H1 (cell line): ENCODE results near the gene AKAP8. TPM values are rescaled to one million over a fixed set of nuclear protein-coding genes. Genes with fewer than 3 reads are reported as not detected.

Source experiments
- BRCA1 ChIP-seq: IDR thresholded peaks from 2 replicates; pipeline ENCODE4 v1.6.1; 2012; ENCODE audit warnings: low read depth, low read length, improper control_type of control experiment
- CEBPB ChIP-seq: IDR thresholded peaks from 2 replicates; pipeline ENCODE4 v1.6.1; 2012; ENCODE audit warnings: low read depth, low read length
- FOSL1 ChIP-seq: IDR thresholded peaks from 2 replicates; pipeline ENCODE4 v1.6.1; 2011; ENCODE audit warnings: mild to moderate bottlenecking, low read depth, low read length, moderate library complexity; ENCODE audit not compliant: insufficient read depth
- JUND ChIP-seq: IDR thresholded peaks from 2 replicates; pipeline ENCODE4 v1.6.1; 2011; ENCODE audit warnings: mild to moderate bottlenecking, improper control_type of control experiment, low read length
- PHF8 ChIP-seq: fragments of 200-600 bp; sonication (generic); conservative IDR thresholded peaks from 2 replicates; pipeline ENCODE4 v1.7.1; 2012; ENCODE audit warnings: low read depth, mild to moderate bottlenecking, inconsistent platforms, low read length, moderate library complexity
- SAP30 ChIP-seq: fragments of 300-600 bp; sonication (generic); IDR thresholded peaks from 2 replicates; pipeline ENCODE4 v1.7.1; 2012; ENCODE audit warnings: low read length, moderate library complexity, mild to moderate bottlenecking, inconsistent platforms; ENCODE audit not compliant: insufficient read depth, insufficient replicate concordance
- SIRT6 ChIP-seq: IDR thresholded peaks from one replicate; pipeline ENCODE4 v1.7.1; 2012; ENCODE audit warnings: low read length, inconsistent platforms
- SP1 ChIP-seq: IDR thresholded peaks from 2 replicates; pipeline ENCODE4 v1.6.1; 2011; ENCODE audit warnings: low read depth, low read length
- SP4 ChIP-seq: IDR thresholded peaks from 2 replicates; pipeline ENCODE4 v1.6.1; 2012; ENCODE audit warnings: low read length, inconsistent platforms
- SUZ12 ChIP-seq: fragments of 200-600 bp; sonication (generic); IDR thresholded peaks from 2 replicates; pipeline ENCODE4 v1.6.1; 2012; ENCODE audit warnings: mild to moderate bottlenecking, inconsistent platforms, low read length, moderate library complexity, mixed read lengths
- TBP ChIP-seq: IDR thresholded peaks from 2 replicates; pipeline ENCODE4 v1.6.1; 2011; ENCODE audit warnings: low read depth, low read length, improper control_type of control experiment
- polyA plus RNA-seq, 7 experiments: library from polyadenylated mRNA; depleted of rRNA in 3 of 7; stranded (reverse) in 5 of 7; unstranded in 2 of 7; fragments of >200 nt in 5 of 7; fragments of 200-250 nt in 2 of 7; gene quantifications; 1 replicate in 5 of 7; 2 replicates in 1 of 7; 4 replicates in 1 of 7; pipeline versions ENCODE4 v1.2.1 to v1.2.3, GENCODE V29; 2011 to 2013; ENCODE audit warnings: missing spikeins in 2 of 7, mixed read lengths in 2 of 7
- total RNA-seq: library from RNA; stranded (reverse); fragmentation: NEBNext Ultra II Directional; extraction: Animal tissue kit (Norgen Biotek cat#: 25700); gene quantifications from 2 replicates; pipeline ENCODE4 v1.2.1, GENCODE V29; 2021
- TF ChIP-seq, protein P1 (sequence below): fragments of 300-600 bp; sonication (generic); IDR thresholded peaks from 2 replicates; pipeline ENCODE4 v1.7.1; 2012; ENCODE audit warnings: low read length, moderate library complexity, mild to moderate bottlenecking, inconsistent platforms; ENCODE audit not compliant: insufficient replicate concordance

AKAP8 gene
- total and polyA plus RNA-seq, 2 of the 8 experiments (the other 6 are each of a cell fraction or from before 2014, with no cell fraction given) = 17.0 to 41.0 TPM

DNA sequence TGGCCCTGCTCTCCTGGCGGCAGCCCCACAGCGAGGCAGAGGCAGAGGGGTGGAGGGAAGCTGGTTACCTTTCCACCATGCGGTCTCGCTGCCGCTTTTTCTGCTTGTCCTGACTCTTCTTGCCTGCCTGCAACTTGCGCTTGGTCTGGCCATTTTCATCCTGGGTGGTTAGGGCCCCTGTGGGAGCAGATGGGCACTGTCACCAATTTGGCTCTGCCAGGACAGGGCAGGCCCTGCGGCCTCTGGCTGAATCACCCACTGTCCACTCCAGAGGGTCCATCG is 19.6 kb upstream of the AKAP8 start (continued):
- TF ChIP-seq, protein P1, sequence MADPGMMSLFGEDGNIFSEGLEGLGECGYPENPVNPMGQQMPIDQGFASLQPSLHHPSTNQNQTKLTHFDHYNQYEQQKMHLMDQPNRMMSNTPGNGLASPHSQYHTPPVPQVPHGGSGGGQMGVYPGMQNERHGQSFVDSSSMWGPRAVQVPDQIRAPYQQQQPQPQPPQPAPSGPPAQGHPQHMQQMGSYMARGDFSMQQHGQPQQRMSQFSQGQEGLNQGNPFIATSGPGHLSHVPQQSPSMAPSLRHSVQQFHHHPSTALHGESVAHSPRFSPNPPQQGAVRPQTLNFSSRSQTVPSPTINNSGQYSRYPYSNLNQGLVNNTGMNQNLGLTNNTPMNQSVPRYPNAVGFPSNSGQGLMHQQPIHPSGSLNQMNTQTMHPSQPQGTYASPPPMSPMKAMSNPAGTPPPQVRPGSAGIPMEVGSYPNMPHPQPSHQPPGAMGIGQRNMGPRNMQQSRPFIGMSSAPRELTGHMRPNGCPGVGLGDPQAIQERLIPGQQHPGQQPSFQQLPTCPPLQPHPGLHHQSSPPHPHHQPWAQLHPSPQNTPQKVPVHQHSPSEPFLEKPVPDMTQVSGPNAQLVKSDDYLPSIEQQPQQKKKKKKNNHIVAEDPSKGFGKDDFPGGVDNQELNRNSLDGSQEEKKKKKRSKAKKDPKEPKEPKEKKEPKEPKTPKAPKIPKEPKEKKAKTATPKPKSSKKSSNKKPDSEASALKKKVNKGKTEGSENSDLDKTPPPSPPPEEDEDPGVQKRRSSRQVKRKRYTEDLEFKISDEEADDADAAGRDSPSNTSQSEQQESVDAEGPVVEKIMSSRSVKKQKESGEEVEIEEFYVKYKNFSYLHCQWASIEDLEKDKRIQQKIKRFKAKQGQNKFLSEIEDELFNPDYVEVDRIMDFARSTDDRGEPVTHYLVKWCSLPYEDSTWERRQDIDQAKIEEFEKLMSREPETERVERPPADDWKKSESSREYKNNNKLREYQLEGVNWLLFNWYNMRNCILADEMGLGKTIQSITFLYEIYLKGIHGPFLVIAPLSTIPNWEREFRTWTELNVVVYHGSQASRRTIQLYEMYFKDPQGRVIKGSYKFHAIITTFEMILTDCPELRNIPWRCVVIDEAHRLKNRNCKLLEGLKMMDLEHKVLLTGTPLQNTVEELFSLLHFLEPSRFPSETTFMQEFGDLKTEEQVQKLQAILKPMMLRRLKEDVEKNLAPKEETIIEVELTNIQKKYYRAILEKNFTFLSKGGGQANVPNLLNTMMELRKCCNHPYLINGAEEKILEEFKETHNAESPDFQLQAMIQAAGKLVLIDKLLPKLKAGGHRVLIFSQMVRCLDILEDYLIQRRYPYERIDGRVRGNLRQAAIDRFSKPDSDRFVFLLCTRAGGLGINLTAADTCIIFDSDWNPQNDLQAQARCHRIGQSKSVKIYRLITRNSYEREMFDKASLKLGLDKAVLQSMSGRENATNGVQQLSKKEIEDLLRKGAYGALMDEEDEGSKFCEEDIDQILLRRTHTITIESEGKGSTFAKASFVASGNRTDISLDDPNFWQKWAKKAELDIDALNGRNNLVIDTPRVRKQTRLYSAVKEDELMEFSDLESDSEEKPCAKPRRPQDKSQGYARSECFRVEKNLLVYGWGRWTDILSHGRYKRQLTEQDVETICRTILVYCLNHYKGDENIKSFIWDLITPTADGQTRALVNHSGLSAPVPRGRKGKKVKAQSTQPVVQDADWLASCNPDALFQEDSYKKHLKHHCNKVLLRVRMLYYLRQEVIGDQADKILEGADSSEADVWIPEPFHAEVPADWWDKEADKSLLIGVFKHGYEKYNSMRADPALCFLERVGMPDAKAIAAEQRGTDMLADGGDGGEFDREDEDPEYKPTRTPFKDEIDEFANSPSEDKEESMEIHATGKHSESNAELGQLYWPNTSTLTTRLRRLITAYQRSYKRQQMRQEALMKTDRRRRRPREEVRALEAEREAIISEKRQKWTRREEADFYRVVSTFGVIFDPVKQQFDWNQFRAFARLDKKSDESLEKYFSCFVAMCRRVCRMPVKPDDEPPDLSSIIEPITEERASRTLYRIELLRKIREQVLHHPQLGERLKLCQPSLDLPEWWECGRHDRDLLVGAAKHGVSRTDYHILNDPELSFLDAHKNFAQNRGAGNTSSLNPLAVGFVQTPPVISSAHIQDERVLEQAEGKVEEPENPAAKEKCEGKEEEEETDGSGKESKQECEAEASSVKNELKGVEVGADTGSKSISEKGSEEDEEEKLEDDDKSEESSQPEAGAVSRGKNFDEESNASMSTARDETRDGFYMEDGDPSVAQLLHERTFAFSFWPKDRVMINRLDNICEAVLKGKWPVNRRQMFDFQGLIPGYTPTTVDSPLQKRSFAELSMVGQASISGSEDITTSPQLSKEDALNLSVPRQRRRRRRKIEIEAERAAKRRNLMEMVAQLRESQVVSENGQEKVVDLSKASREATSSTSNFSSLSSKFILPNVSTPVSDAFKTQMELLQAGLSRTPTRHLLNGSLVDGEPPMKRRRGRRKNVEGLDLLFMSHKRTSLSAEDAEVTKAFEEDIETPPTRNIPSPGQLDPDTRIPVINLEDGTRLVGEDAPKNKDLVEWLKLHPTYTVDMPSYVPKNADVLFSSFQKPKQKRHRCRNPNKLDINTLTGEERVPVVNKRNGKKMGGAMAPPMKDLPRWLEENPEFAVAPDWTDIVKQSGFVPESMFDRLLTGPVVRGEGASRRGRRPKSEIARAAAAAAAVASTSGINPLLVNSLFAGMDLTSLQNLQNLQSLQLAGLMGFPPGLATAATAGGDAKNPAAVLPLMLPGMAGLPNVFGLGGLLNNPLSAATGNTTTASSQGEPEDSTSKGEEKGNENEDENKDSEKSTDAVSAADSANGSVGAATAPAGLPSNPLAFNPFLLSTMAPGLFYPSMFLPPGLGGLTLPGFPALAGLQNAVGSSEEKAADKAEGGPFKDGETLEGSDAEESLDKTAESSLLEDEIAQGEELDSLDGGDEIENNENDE = no peak
- TF ChIP-seq TBP (no peak), SP4 (no peak), SIRT6 (no peak), BRCA1 (no peak), JUND (no peak), FOSL1 (no peak), CEBPB (no peak), PHF8 (no peak), SAP30 (no peak), SP1 (no peak), SUZ12 (no peak)
